Smooth muscle cell (in vitro differentiated cells): ENCODE measurements around the gene ASPA. TPM values are rescaled to one million over a fixed set of nuclear protein-coding genes. Genes with fewer than 3 reads are reported as not detected.

Experiments
- DNase-seq: peaks from one replicate; lab custom pipeline; 2025; ENCODE audit not compliant: unreplicated experiment; lab: John Stamatoyannopoulos, UW
- H2AFZ ChIP-seq: fragments of 200-600 bp; sonication (generic); 2 replicates; pipeline ENCODE4 v1.6.0; 2016; ENCODE audit warnings: antibody characterized with exemption, low read depth, mild to moderate bottlenecking
- H3F3A ChIP-seq: fragments of 200-600 bp; sonication (generic); 2 replicates; pipeline ENCODE4 v1.6.0; 2017; ENCODE audit warnings: antibody characterized with exemption, low read depth
- H3K27ac ChIP-seq: fragments of 200-600 bp; sonication (generic); 2 replicates; pipeline ENCODE4 v1.5.1; 2016; ENCODE audit warnings: low read depth, mild to moderate bottlenecking
- H3K27me3 ChIP-seq: fragments of 200-600 bp; sonication (generic); 2 replicates; pipeline ENCODE4 v1.6.1; 2016; ENCODE audit warnings: low read depth, mild to moderate bottlenecking
- H3K36me3 ChIP-seq: fragments of 200-600 bp; sonication (generic); 2 replicates; pipeline ENCODE4 v1.5.1; 2016; ENCODE audit warnings: low read depth
- H3K4me1 ChIP-seq: fragments of 200-600 bp; sonication (generic); 2 replicates; pipeline ENCODE4 v1.5.1; 2016; ENCODE audit warnings: low read depth
- H3K4me2 ChIP-seq: fragments of 200-600 bp; sonication (generic); 2 replicates; pipeline ENCODE4 v1.6.0; 2016; ENCODE audit warnings: mild to moderate bottlenecking
- H3K4me3 ChIP-seq: fragments of 200-600 bp; sonication (generic); 2 replicates; pipeline ENCODE4 v1.5.1; 2016; ENCODE audit warnings: mild to moderate bottlenecking
- H3K79me2 ChIP-seq: fragments of 200-600 bp; sonication (generic); 2 replicates; pipeline ENCODE4 v1.6.0; 2016; ENCODE audit warnings: low read depth, mild to moderate bottlenecking
- H3K9ac ChIP-seq: fragments of 200-600 bp; sonication (generic); 2 replicates; pipeline ENCODE4 v1.6.0; 2016; ENCODE audit warnings: low read depth
- H3K9me3 ChIP-seq: fragments of 200-600 bp; sonication (generic); replicated peaks from 2 replicates; pipeline ENCODE4 v1.5.1; 2016; ENCODE audit warnings: low read depth
- H4K20me1 ChIP-seq: fragments of 200-600 bp; sonication (generic); 2 replicates; pipeline ENCODE4 v1.6.0; 2016; ENCODE audit warnings: low read depth
- CTCF ChIP-seq: fragments of 200-600 bp; sonication (generic); IDR thresholded peaks from 2 replicates; pipeline ENCODE4 v1.5.1; 2017; ENCODE audit warnings: borderline replicate concordance, mild to moderate bottlenecking, antibody characterized with exemption; ENCODE audit not compliant: insufficient read depth, poor library complexity, severe bottlenecking
- WGBS: methylation state at CpG from one replicate; pipeline ENCODE4 v1.1.7; 2016; ENCODE audit warnings: low lambda C conversion rate; 5-methylcytosine and 5-hydroxymethylcytosine counted together
- polyA plus RNA-seq: library from polyadenylated mRNA; unstranded; fragments of >200 nt; fragmentation: Nextera tagmentation; extraction: Ambion mirVana; gene quantifications from 2 replicates; pipeline ENCODE4 v1.2.1, GENCODE V29; 2016
- total RNA-seq: library from RNA; depleted of rRNA; stranded (reverse); fragments of >200 nt; gene quantifications from 2 replicates; pipeline ENCODE4 v1.2.3, GENCODE V29; 2014

Gene ASPA
- total and polyA plus RNA-seq, 2 experiments from 2014 or later, result not detected

- Histone ChIP-seq H3F3A (no peaks in the 10 kb centered on the region), H4K20me1 (no peaks in the 10 kb centered on the region), H3K36me3 (no peaks in the 10 kb centered on the region), H3K4me2 (no peak overlapping the region), H3K27ac (no peak overlapping the region), H3K4me1 (peaks cover 11% of the 10 kb centered on the region), H3K9ac (no peak overlapping the region), H2AFZ (no peak overlapping the region), H3K27me3 (no peaks in the 10 kb centered on the region), H3K79me2 (no peaks in the 10 kb centered on the region), H3K4me3 (no peak overlapping the region), H3K9me3 (no peaks in the 10 kb centered on the region)
- 60% methylated on average over 7 of the region's 7 CpGs for WGBS
- DNase-seq, result no peak
- no peak for TF ChIP-seq CTCF
Measured at GRCh38 chr17:3510090-3510489, 34.3 kb downstream of the ASPA start.

- Histone ChIP-seq H3K4me3 (no peak overlapping the region), H3K9me3 (no peaks in the 10 kb centered on the region), H3K4me1 (peaks cover 11% of the 10 kb centered on the region), H3F3A (no peaks in the 10 kb centered on the region), H4K20me1 (no peaks in the 10 kb centered on the region), H3K27me3 (no peaks in the 10 kb centered on the region), H3K9ac (no peak overlapping the region), H2AFZ (no peak overlapping the region), H3K79me2 (no peaks in the 10 kb centered on the region), H3K4me2 (no peak overlapping the region), H3K27ac (no peak overlapping the region), H3K36me3 (no peaks in the 10 kb centered on the region)
- no peak for DNase-seq
- no peak for TF ChIP-seq CTCF
- WGBS, result 75% methylated on average over 8 of the region's 8 CpGs
Measured at GRCh38 chr17:3511852-3512504, 36.2 kb downstream of the ASPA start.

- Histone ChIP-seq H3K4me2 (no peak overlapping the region), H3K79me2 (no peaks in the 10 kb centered on the region), H3K9ac (no peak overlapping the region), H3F3A (no peaks in the 10 kb centered on the region), H3K27ac (no peak overlapping the region), H3K9me3 (no peaks in the 10 kb centered on the region), H3K4me3 (no peak overlapping the region), H3K36me3 (no peaks in the 10 kb centered on the region), H2AFZ (no peak overlapping the region), H4K20me1 (no peaks in the 10 kb centered on the region), H3K4me1 (peaks cover 11% of the 10 kb centered on the region), H3K27me3 (no peaks in the 10 kb centered on the region)
- DNase-seq, result no peak
- WGBS, result 54% methylated on average over 20 of the region's 20 CpGs
- no peak for TF ChIP-seq CTCF
Measured at GRCh38 chr17:3512505-3513171, 36.8 kb downstream of the ASPA start.
